ENCODE measurements around the gene MEIS1. TPM values are rescaled to one million over a fixed set of nuclear protein-coding genes. Genes with fewer than 3 reads are reported as not detected.

The MEIS1 gene
- total RNA-seq, 2 experiments from 2014 or later: 5.4 to 7.3 TPM

DNA sequence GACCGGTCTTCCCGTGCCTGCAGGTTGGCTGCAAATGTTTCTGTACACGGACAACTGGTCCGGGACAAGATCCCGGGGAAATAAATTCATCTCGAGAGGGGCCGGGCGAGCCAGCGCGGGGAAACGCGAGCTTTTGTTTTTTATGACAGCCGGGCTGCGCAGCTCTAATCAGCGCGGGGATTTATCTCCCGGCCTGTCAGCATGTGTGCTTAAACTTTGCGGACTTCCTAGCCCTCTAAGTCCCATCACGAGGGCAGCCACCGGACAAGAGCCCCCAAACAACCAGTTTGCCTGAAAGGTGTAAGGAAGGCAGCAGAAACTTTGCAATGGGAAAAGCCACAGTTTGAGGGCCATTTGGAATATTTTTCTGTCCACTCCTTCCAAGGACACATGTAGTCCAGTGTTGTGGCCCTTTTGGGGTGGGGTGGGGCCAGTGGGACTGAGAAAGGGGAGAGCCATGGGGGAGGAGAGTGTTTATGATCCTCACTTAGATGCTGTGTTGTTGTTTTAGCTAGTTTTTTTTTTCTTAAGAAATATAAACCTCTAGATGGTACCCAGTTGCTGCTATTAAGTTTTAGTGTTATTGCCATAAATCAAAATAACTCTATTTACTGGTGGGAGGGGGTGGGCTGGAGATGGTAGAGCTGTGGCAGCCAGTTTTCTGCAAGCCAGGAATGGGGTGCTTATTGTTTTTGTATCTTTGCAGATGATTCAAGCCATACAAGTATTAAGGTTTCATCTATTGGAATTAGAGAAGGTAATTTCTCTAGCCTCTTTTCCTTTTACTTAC lies 6.0 kb downstream of the MEIS1 start:
- H3K36me3 ChIP-seq (ENCODE audit: insufficient read depth, low read length): no peaks in the 10 kb centered on the region
- no peak for TF ChIP-seq EZH2phosphoT487 (IDR thresholded peaks at IDR 0.05; ENCODE audit: borderline replicate concordance, low read depth, low read length)
- TF ChIP-seq, protein P1, sequence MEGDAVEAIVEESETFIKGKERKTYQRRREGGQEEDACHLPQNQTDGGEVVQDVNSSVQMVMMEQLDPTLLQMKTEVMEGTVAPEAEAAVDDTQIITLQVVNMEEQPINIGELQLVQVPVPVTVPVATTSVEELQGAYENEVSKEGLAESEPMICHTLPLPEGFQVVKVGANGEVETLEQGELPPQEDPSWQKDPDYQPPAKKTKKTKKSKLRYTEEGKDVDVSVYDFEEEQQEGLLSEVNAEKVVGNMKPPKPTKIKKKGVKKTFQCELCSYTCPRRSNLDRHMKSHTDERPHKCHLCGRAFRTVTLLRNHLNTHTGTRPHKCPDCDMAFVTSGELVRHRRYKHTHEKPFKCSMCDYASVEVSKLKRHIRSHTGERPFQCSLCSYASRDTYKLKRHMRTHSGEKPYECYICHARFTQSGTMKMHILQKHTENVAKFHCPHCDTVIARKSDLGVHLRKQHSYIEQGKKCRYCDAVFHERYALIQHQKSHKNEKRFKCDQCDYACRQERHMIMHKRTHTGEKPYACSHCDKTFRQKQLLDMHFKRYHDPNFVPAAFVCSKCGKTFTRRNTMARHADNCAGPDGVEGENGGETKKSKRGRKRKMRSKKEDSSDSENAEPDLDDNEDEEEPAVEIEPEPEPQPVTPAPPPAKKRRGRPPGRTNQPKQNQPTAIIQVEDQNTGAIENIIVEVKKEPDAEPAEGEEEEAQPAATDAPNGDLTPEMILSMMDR (conservative IDR thresholded peaks at IDR 0.05; ENCODE audit: low read length): no peak
- no peaks in the 10 kb centered on the region for H3K9me2 ChIP-seq (ENCODE audit: insufficient read depth, low read length)
- ChIA-PET CTCF (ENCODE audit: unreplicated experiment) (no interaction called here), POLR2A (no interaction called here)
- no peak for DNase-seq (ENCODE audit: low spot score)
- H3K4me1 ChIP-seq (ENCODE audit: insufficient read depth, low read length, poor library complexity, severe bottlenecking): peaks cover 15% of the 10 kb centered on the region
- intact Hi-C loops (cut with micrococcal nuclease; ENCODE audit: unreplicated experiment): no loop called here
- H3K9me3 ChIP-seq (ENCODE audit: low read length): no peaks in the 10 kb centered on the region
- no peaks in the 10 kb centered on the region for H4K20me1 ChIP-seq (ENCODE audit: insufficient read depth, low read length)
- H3K27ac ChIP-seq (ENCODE audit: low read depth, low read length, poor library complexity, severe bottlenecking): no peak overlapping the region
- no peaks in the 10 kb centered on the region for H3K79me2 ChIP-seq (ENCODE audit: insufficient read depth, low read depth, low read length)
- H3K4me2 ChIP-seq (ENCODE audit: low read length): no peak overlapping the region
- no TSS peak for BruUV-seq (replicated peaks)
- H3K4me3 ChIP-seq (ENCODE audit: low read depth, low read length, poor library complexity, severe bottlenecking): no peak overlapping the region
- no peak overlapping the region for H2AFZ ChIP-seq (ENCODE audit: low read length)

DNA sequence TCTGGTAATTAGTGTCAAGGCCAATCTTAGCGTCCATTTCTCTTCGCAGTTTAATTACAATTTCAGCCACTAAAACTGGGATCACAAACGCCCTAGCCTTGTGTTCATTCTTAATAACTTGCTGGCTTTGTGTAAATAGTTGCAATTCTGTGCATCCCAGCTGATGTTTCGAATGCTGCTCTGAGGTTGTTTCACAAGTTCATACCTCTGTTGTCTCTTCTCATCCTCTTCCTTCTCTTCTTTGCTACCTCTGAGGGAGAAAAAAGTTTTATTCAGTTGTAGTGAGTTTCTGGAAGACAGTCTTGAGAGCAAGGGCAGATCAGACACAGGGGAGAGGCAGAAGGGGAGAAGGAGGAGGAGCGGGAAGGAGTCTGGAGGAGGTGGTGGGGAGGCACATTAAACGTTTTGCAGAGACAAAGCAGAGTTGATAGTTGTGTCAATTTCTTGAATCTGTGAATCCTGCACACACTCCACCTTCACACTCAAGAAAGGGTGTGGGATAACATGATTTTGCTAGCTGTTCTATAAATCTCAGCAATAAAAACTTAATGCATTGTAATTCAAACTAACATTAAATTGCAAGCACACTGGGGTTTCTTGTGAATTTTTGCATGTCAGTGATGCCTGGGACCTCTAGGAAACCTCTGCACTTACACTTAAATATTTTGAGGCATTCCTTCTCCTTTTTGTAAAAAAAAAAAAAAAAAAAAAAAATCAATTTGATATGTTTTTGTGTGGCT lies 6.8 kb downstream of the MEIS1 start:
- BruUV-seq (replicated peaks): no TSS peak
- intact Hi-C loops (cut with micrococcal nuclease; ENCODE audit: unreplicated experiment): no loop called here
- no peaks in the 10 kb centered on the region for H3K36me3 ChIP-seq (ENCODE audit: insufficient read depth, low read length)
- H4K20me1 ChIP-seq (ENCODE audit: insufficient read depth, low read length): no peaks in the 10 kb centered on the region
- ChIA-PET CTCF (ENCODE audit: unreplicated experiment) (no interaction called here), POLR2A (no interaction called here)
- peaks cover 6% of the 10 kb centered on the region for H3K4me1 ChIP-seq (ENCODE audit: insufficient read depth, low read length, poor library complexity, severe bottlenecking)
- H3K79me2 ChIP-seq (ENCODE audit: insufficient read depth, low read depth, low read length): no peaks in the 10 kb centered on the region
- no peaks in the 10 kb centered on the region for H3K9me2 ChIP-seq (ENCODE audit: insufficient read depth, low read length)
- TF ChIP-seq, protein P1 (conservative IDR thresholded peaks at IDR 0.05; ENCODE audit: low read length): no peak
- no peak for TF ChIP-seq EZH2phosphoT487 (IDR thresholded peaks at IDR 0.05; ENCODE audit: borderline replicate concordance, low read depth, low read length)
- no peak overlapping the region for H2AFZ ChIP-seq (ENCODE audit: low read length)
- no peak overlapping the region for H3K4me3 ChIP-seq (ENCODE audit: low read depth, low read length, poor library complexity, severe bottlenecking)
- no peak overlapping the region for H3K27ac ChIP-seq (ENCODE audit: low read depth, low read length, poor library complexity, severe bottlenecking)
- H3K9me3 ChIP-seq (ENCODE audit: low read length): no peaks in the 10 kb centered on the region
- DNase-seq (ENCODE audit: low spot score): no peak
- H3K4me2 ChIP-seq (ENCODE audit: low read length): no peak overlapping the region
